Measurements from ENCODE around the gene PEPD. TPM values are rescaled to one million over a fixed set of nuclear protein-coding genes. Genes with fewer than 3 reads are reported as not detected.
A peak's percentile ranks its signal among the peaks of the same experiment; 100 is the strongest.

Gene PEPD
- total RNA-seq, 1 donor: 23.5 TPM

DNA sequence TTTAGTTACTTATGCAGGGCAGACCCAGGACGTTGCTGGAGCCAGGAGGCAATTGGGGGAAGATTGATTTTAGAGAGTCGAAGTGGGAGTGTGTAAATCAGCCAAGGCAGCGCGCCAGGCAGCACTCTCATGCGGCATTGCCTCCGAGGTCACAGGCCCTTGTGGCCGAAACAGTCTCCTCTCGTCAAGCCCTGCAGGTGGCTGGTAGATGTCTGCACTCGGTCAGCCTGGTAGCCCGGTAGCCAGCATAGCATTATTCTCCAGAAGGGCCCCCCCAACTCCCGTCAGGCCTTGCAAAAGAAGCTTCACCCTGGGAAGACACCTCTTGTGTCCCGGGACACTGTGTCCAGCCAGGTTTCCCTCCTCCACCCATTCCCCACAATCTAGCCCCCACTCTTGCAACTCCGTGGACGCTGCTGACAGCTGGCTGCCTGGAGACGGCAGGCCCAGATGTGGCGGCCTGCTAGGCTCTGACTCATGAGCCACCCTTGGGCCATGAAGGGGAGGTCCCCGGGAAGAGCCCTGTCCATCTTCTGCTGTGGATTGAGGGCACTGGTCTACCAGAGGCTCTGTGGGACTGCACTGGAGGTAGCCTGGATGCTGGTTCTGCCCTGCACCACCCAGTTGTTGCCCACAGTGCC lies 2.6 kb upstream of the PEPD start:
- H3K27me3 ChIP-seq (ENCODE audit: insufficient read depth, low read length): no peaks in the 10 kb centered on the region
- H3K4me3 ChIP-seq (ENCODE audit: low read length): no peak overlapping the region
- H3K4me1 ChIP-seq (ENCODE audit: insufficient read depth, low read length): peaks cover 17% of the 10 kb centered on the region
- no peaks in the 10 kb centered on the region for H3K9me3 ChIP-seq (ENCODE audit: low read depth, low read length)

- H3K4me3 ChIP-seq (ENCODE audit: low read length): no peak overlapping the region
- peaks cover 17% of the 10 kb centered on the region for H3K4me1 ChIP-seq (ENCODE audit: insufficient read depth, low read length)
- no peaks in the 10 kb centered on the region for H3K9me3 ChIP-seq (ENCODE audit: low read depth, low read length)
- no peaks in the 10 kb centered on the region for H3K27me3 ChIP-seq (ENCODE audit: insufficient read depth, low read length)
Measured at GRCh38 chr19:33523167-33523566, 1.6 kb upstream of the PEPD start.

- peak overlapping the region; percentile 62 for H3K4me3 ChIP-seq (ENCODE audit: low read length)
- no peaks in the 10 kb centered on the region for H3K9me3 ChIP-seq (ENCODE audit: low read depth, low read length)
- no peaks in the 10 kb centered on the region for H3K27me3 ChIP-seq (ENCODE audit: insufficient read depth, low read length)
- peaks cover 17% of the 10 kb centered on the region for H3K4me1 ChIP-seq (ENCODE audit: insufficient read depth, low read length)
Measured at GRCh38 chr19:33522371-33522662, 726 bp upstream of the PEPD start.

- Histone ChIP-seq H3K9me3 (ENCODE audit: low read depth, low read length) (no peaks in the 10 kb centered on the region), H3K27me3 (ENCODE audit: insufficient read depth, low read length) (no peaks in the 10 kb centered on the region), H3K4me3 (ENCODE audit: low read length) (peak overlapping the region; percentile 62), H3K4me1 (ENCODE audit: insufficient read depth, low read length) (peaks cover 17% of the 10 kb centered on the region)
Measured at GRCh38 chr19:33520844-33521479, 629 bp downstream of the PEPD start.

- Histone ChIP-seq H3K9me3 (ENCODE audit: low read depth, low read length) (no peaks in the 10 kb centered on the region), H3K4me3 (ENCODE audit: low read length) (no peak overlapping the region), H3K27me3 (ENCODE audit: insufficient read depth, low read length) (no peaks in the 10 kb centered on the region), H3K4me1 (ENCODE audit: insufficient read depth, low read length) (peaks cover 21% of the 10 kb centered on the region)
Measured at GRCh38 chr19:33520048-33520643, 1.4 kb downstream of the PEPD start.

GRCh38 chr19:33519416-33519815 lies 2.2 kb downstream of the PEPD start:
- Histone ChIP-seq H3K27me3 (ENCODE audit: insufficient read depth, low read length) (no peaks in the 10 kb centered on the region), H3K4me3 (ENCODE audit: low read length) (no peak overlapping the region), H3K9me3 (ENCODE audit: low read depth, low read length) (no peaks in the 10 kb centered on the region), H3K4me1 (ENCODE audit: insufficient read depth, low read length) (peaks cover 28% of the 10 kb centered on the region)

DNA sequence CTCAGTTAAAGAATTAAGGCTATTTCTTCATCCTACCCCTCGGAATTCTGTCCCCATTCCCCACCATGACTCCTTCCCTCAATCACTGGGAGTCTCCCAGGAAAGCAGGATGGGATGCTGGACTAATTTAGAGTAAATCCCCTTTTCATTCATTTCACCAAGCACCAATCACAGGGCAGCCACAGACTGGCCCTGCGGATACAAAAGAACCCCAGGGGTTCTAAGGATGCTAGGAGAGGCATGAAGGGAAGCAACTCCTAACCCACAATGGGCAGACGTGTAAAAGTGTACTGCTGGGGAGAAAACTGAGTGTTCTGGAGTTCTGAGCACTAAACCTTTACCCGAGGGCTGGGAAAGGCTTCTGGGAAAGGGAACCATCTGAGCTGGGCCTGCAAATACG lies 3.0 kb downstream of the PEPD start:
- Histone ChIP-seq H3K27me3 (ENCODE audit: insufficient read depth, low read length) (no peaks in the 10 kb centered on the region), H3K9me3 (ENCODE audit: low read depth, low read length) (no peaks in the 10 kb centered on the region), H3K4me1 (ENCODE audit: insufficient read depth, low read length) (peaks cover 29% of the 10 kb centered on the region), H3K4me3 (ENCODE audit: low read length) (no peak overlapping the region)

DNA sequence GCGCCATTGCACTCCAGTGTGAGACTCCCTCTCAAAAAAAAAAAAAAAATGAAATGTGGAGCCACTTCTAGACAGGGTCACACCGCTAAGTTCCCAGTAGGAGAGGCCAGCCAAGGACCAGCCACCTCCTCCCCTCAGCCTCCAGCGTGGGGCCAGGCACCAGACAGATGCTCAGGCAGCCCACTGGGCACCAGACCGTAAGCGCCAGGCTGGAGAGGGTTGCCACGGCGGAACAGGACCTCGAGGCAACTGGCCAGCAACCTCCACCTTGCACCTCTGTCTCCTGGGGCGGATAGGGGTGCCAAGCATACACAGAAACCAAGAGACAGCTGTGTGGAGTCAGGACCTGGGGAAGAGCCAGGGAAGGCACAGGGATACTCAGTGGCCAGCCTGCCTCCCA lies 3.7 kb downstream of the PEPD start:
- no peak overlapping the region for H3K4me3 ChIP-seq (ENCODE audit: low read length)
- H3K9me3 ChIP-seq (ENCODE audit: low read depth, low read length): no peaks in the 10 kb centered on the region
- peaks cover 29% of the 10 kb centered on the region for H3K4me1 ChIP-seq (ENCODE audit: insufficient read depth, low read length)
- H3K27me3 ChIP-seq (ENCODE audit: insufficient read depth, low read length): no peaks in the 10 kb centered on the region

- Histone ChIP-seq H3K9me3 (ENCODE audit: low read depth, low read length) (no peaks in the 10 kb centered on the region), H3K4me3 (ENCODE audit: low read length) (no peak overlapping the region), H3K4me1 (ENCODE audit: insufficient read depth, low read length) (peaks cover 20% of the 10 kb centered on the region), H3K27me3 (ENCODE audit: insufficient read depth, low read length) (no peaks in the 10 kb centered on the region)
Measured at GRCh38 chr19:33515921-33516320, 5.7 kb downstream of the PEPD start.

DNA sequence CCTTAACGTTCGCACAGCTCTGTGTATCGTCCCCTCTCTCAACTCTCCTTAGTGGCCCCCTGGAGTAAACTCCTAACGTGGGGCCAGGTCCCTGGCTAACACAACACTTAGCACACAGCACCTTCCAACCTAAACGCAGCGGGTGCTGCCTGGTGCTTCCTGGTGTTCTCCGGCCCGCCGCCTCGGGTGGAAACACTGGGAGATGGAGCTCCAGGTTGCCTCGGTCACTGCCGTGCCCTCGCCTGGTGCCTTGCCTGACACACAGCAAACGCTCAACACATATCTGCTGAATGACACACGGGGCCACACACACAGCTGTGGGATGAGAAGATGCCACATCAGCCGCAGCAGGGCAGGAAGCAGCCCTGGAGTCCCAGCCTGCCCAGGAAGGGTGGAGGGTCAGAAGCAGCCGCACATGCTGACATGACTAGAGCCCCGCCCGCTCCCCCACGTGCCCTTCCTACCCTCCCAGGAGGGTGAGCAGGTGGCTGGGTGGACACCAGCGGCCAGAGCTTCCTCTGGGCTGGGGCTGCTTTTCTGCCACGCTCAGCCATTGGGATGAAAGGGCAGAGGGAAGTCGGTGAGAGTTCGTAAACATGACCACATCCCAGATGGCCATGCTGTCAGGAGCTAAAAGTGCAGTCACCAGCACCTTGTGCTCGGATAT lies 6.6 kb downstream of the PEPD start:
- no peaks in the 10 kb centered on the region for H3K9me3 ChIP-seq (ENCODE audit: low read depth, low read length)
- H3K27me3 ChIP-seq (ENCODE audit: insufficient read depth, low read length): no peaks in the 10 kb centered on the region
- H3K4me1 ChIP-seq (ENCODE audit: insufficient read depth, low read length): peaks cover 12% of the 10 kb centered on the region
- no peak overlapping the region for H3K4me3 ChIP-seq (ENCODE audit: low read length)

- H3K4me1 ChIP-seq (ENCODE audit: insufficient read depth, low read length): peaks cover 12% of the 10 kb centered on the region
- no peaks in the 10 kb centered on the region for H3K9me3 ChIP-seq (ENCODE audit: low read depth, low read length)
- H3K4me3 ChIP-seq (ENCODE audit: low read length): no peak overlapping the region
- no peaks in the 10 kb centered on the region for H3K27me3 ChIP-seq (ENCODE audit: insufficient read depth, low read length)
Measured at GRCh38 chr19:33513424-33513823, 8.2 kb downstream of the PEPD start.

DNA sequence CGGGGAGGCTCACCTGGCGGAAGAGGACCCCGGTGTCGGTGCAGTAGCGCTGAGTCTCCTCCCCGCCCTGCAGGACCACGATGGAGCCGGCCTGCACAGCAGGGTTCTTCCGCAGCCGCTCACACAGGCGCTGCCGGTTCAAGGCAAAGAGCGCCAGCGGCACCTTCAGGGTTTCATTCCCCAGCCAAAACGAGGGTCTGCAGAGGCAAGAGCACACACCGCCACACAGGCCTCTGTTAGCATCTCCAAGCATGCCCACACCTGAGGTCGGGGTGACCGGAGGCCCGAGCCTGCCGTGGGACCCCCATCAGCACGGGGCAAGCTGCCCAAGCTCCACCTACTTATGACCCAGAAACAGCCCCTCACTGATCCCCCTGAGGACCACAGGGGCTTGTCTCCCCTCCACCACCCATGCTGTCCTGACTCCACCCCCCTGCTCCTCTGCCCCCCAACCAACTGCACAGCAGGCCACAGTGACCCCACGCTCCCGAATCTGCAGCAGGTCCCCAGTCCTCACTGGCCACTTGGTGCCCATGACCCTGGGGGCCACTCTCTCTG lies 8.9 kb downstream of the PEPD start:
- Histone ChIP-seq H3K27me3 (ENCODE audit: insufficient read depth, low read length) (no peaks in the 10 kb centered on the region), H3K9me3 (ENCODE audit: low read depth, low read length) (no peaks in the 10 kb centered on the region), H3K4me1 (ENCODE audit: insufficient read depth, low read length) (peaks cover 12% of the 10 kb centered on the region), H3K4me3 (ENCODE audit: low read length) (no peak overlapping the region)

- Histone ChIP-seq H3K4me3 (ENCODE audit: low read length) (no peak overlapping the region), H3K9me3 (ENCODE audit: low read depth, low read length) (no peaks in the 10 kb centered on the region), H3K4me1 (ENCODE audit: insufficient read depth, low read length) (peaks cover 12% of the 10 kb centered on the region), H3K27me3 (ENCODE audit: insufficient read depth, low read length) (no peaks in the 10 kb centered on the region)
Measured at GRCh38 chr19:33512021-33512420, 9.6 kb downstream of the PEPD start.

GRCh38 chr19:33511346-33511745 lies 10.2 kb downstream of the PEPD start:
- H3K9me3 ChIP-seq (ENCODE audit: low read depth, low read length): no peaks in the 10 kb centered on the region
- H3K4me3 ChIP-seq (ENCODE audit: low read length): no peak overlapping the region
- H3K4me1 ChIP-seq (ENCODE audit: insufficient read depth, low read length): peaks cover 12% of the 10 kb centered on the region
- no peaks in the 10 kb centered on the region for H3K27me3 ChIP-seq (ENCODE audit: insufficient read depth, low read length)

GRCh38 chr19:33510462-33511194 lies 11.0 kb downstream of the PEPD start:
- Histone ChIP-seq H3K4me1 (ENCODE audit: insufficient read depth, low read length) (peaks cover 12% of the 10 kb centered on the region), H3K27me3 (ENCODE audit: insufficient read depth, low read length) (no peaks in the 10 kb centered on the region), H3K4me3 (ENCODE audit: low read length) (no peak overlapping the region), H3K9me3 (ENCODE audit: low read depth, low read length) (no peaks in the 10 kb centered on the region)
